Measurements from ENCODE around the gene SERPINA1. TPM values are rescaled to one million over a fixed set of nuclear protein-coding genes. Genes with fewer than 3 reads are reported as not detected.
"Not testable (repeated sequence)": the region's sequence is repeated elsewhere in the genome, so short reads cannot be mapped to it uniquely, and the experiment has no call there.

The SERPINA1 gene
- polyA plus RNA-seq, 4 donors = 48.2 to 109 (median 93.4) TPM

- no peak for DNase-seq (ENCODE audit: low read depth in 4 of 4, low spot score in 3 of 4)
Measured at GRCh38 chr14:94373708-94374107, 14.7 kb downstream of the SERPINA1 start.

GRCh38 chr14:94372021-94372605 is 16.3 kb downstream of the SERPINA1 start:
- DNase-seq (ENCODE audit: low read depth in 4 of 4, low spot score in 3 of 4) = no peak

- DNase-seq (ENCODE audit: low read depth in 4 of 4, low spot score in 3 of 4) = no peak
Measured at GRCh38 chr14:94370524-94370910, 17.9 kb downstream of the SERPINA1 start.

GRCh38 chr14:94369766-94370523 is 18.5 kb downstream of the SERPINA1 start:
- DNase-seq (ENCODE audit: low read depth in 4 of 4, low spot score in 3 of 4) = not testable (repeated sequence)

GRCh38 chr14:94368956-94369355 is 19.4 kb downstream of the SERPINA1 start:
- DNase-seq (ENCODE audit: low read depth in 4 of 4, low spot score in 3 of 4) = no peak

- DNase-seq (ENCODE audit: low read depth in 4 of 4, low spot score in 3 of 4) = no peak
Measured at GRCh38 chr14:94368243-94368590, 20.2 kb downstream of the SERPINA1 start.

- no peak for DNase-seq (ENCODE audit: low read depth in 4 of 4, low spot score in 3 of 4)
Measured at GRCh38 chr14:94367347-94368242, 20.8 kb downstream of the SERPINA1 start.

- DNase-seq (ENCODE audit: low read depth in 4 of 4, low spot score in 3 of 4) = no peak
Measured at GRCh38 chr14:94366146-94366915, 22.1 kb downstream of the SERPINA1 start, which contains the start of gene SERPINA2. Gene SERPINA2, minus strand, starts transcription at chr14:94366698.

GRCh38 chr14:94365624-94366023 is 22.8 kb downstream of the SERPINA1 start:
- DNase-seq (ENCODE audit: low read depth in 4 of 4, low spot score in 3 of 4) = no peak

- no peak for DNase-seq (ENCODE audit: low read depth in 4 of 4, low spot score in 3 of 4)
Measured at GRCh38 chr14:94364964-94365363, 23.4 kb downstream of the SERPINA1 start.

GRCh38 chr14:94364037-94364436 is 24.4 kb downstream of the SERPINA1 start:
- no peak for DNase-seq (ENCODE audit: low read depth in 4 of 4, low spot score in 3 of 4)

GRCh38 chr14:94363151-94363624 is 25.2 kb downstream of the SERPINA1 start:
- DNase-seq (ENCODE audit: low read depth in 4 of 4, low spot score in 3 of 4) = no peak

- no peak for DNase-seq (ENCODE audit: low read depth in 4 of 4, low spot score in 3 of 4)
Measured at GRCh38 chr14:94362614-94363133, 25.7 kb downstream of the SERPINA1 start.

GRCh38 chr14:94361682-94362081 is 26.7 kb downstream of the SERPINA1 start:
- DNase-seq (ENCODE audit: low read depth in 4 of 4, low spot score in 3 of 4) = no peak

- no peak for DNase-seq (ENCODE audit: low read depth in 4 of 4, low spot score in 3 of 4)
Measured at GRCh38 chr14:94360945-94361565, 27.3 kb downstream of the SERPINA1 start.

- DNase-seq (ENCODE audit: low read depth in 4 of 4, low spot score in 3 of 4) = no peak
Measured at GRCh38 chr14:94357166-94357565, 31.2 kb downstream of the SERPINA1 start.

- DNase-seq (ENCODE audit: low read depth in 4 of 4, low spot score in 3 of 4) = no peak
Measured at GRCh38 chr14:94356379-94357056, 31.9 kb downstream of the SERPINA1 start.

GRCh38 chr14:94355191-94355794 is 33.1 kb downstream of the SERPINA1 start:
- DNase-seq (ENCODE audit: low read depth in 4 of 4, low spot score in 3 of 4) = peak in 2 of 4 donors; percentile 5 to 11

All from left renal pelvis (tissue), 4 donors.